ENCODE data around the gene KCNK3. TPM values are rescaled to one million over a fixed set of nuclear protein-coding genes. Genes with fewer than 3 reads are reported as not detected.

Gene KCNK3
- total RNA-seq, 1 experiment from 2014 or later: 0.09 TPM

DNA sequence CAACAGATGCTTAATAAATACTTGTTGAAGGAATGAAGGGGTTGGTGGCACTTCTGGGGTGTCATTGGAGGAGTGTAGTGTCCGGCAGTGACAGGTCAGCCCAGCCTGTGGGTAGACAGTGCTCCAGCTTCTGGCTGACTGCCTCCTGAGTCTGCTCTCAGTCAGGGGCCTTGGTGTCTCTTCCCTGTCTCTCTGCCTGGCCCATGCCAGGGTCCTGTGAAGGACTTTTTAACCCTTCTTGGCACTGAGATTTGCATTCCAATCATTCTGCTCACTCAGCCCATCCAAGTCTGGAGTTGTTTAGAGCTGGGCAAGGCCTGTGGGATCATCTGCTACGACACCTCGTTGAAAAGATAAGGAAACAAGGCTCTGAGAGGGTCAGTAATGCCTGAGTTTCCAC, 1.4 kb upstream of the KCNK3 start:
- Histone ChIP-seq H3K4me2 (ENCODE audit: insufficient read depth, insufficient read length, low read length) (no peak overlapping the region), H2BK120ac (ENCODE audit: low read depth, low read length, poor library complexity, severe bottlenecking) (no peak overlapping the region), H2BK12ac (ENCODE audit: insufficient read length, low read depth, low read length) (no peak overlapping the region), H2BK20ac (ENCODE audit: low read depth, low read length, poor library complexity, severe bottlenecking) (no peak overlapping the region), H3K9ac (ENCODE audit: extremely low read depth, insufficient read length, low read length) (no peak overlapping the region), H3K27me3 (ENCODE audit: insufficient read depth, low read length) (peaks cover 29% of the 10 kb centered on the region; the same call in 1 of the 2 replicates), H3K79me1 (ENCODE audit: insufficient read depth, low read depth, low read length, poor library complexity, severe bottlenecking) (no peaks in the 10 kb centered on the region), H3K9me3 (ENCODE audit: control insufficient read depth, low read depth, low read length) (no peaks in the 10 kb centered on the region), H4K91ac (ENCODE audit: insufficient read length, low read depth, low read length) (no peak overlapping the region), H3K27ac (ENCODE audit: insufficient read length, low read depth, low read length) (no peak overlapping the region), H4K20me1 (ENCODE audit: control insufficient read depth, insufficient read depth, insufficient read length) (no peaks in the 10 kb centered on the region), H3K23ac (ENCODE audit: insufficient read length, low read depth, low read length) (no peak overlapping the region), H2BK15ac (ENCODE audit: low read depth, low read length) (no peak overlapping the region), H3T11ph (ENCODE audit: low read length) (no peak overlapping the region), H2BK5ac (ENCODE audit: insufficient read length, low read length) (no peak overlapping the region), H4K5ac (ENCODE audit: insufficient read length, low read depth, low read length) (no peak overlapping the region), H3K79me2 (ENCODE audit: insufficient read depth, low read length) (no peaks in the 10 kb centered on the region), H3K23me2 (ENCODE audit: insufficient read length, low read depth, low read length, poor library complexity, severe bottlenecking) (peaks cover 8% of the 10 kb centered on the region), H3K4me1 (ENCODE audit: insufficient read depth, low read length) (no peaks in the 10 kb centered on the region), H2AFZ (ENCODE audit: low read length) (no peak overlapping the region), H3K18ac (ENCODE audit: insufficient read length, low read depth, low read length) (no peak overlapping the region), H2AK5ac (ENCODE audit: insufficient read length, low read length) (no peak overlapping the region), H4K8ac (replicated peaks; ENCODE audit: insufficient read length, low read depth, low read length) (no peak overlapping the region), H3K14ac (ENCODE audit: insufficient read depth, low read length) (no peak overlapping the region), H3K4ac (ENCODE audit: low read depth, low read length) (no peak overlapping the region), H3K56ac (ENCODE audit: insufficient read length, low read depth, low read length) (no peak overlapping the region)
- Mint-ChIP-seq H3K9me3 (peaks cover 0 to 3% of the 10 kb centered on the region in 2 experiments; a peak in 1 of 5 replicates), H3K4me3 (no peak overlapping the region), H3K36me3 (ENCODE audit: insufficient read depth in 1 of 3, low read depth in 3 of 3) (no peaks in the 10 kb centered on the region; a peak in 1 of 7 replicates), H3K27ac (no peak overlapping the region), H3K4me1 (peaks cover 31 to 32% of the 10 kb centered on the region in 2 experiments), H3K27me3 (ENCODE audit: low read depth) (peaks cover 93% of the 10 kb centered on the region)
- WGBS (ENCODE audit: extremely low coverage, insufficient read length, low lambda C conversion rate): no CpG with 5 or more reads among the region's 3 CpGs
- TF ChIP-seq, protein P1, sequence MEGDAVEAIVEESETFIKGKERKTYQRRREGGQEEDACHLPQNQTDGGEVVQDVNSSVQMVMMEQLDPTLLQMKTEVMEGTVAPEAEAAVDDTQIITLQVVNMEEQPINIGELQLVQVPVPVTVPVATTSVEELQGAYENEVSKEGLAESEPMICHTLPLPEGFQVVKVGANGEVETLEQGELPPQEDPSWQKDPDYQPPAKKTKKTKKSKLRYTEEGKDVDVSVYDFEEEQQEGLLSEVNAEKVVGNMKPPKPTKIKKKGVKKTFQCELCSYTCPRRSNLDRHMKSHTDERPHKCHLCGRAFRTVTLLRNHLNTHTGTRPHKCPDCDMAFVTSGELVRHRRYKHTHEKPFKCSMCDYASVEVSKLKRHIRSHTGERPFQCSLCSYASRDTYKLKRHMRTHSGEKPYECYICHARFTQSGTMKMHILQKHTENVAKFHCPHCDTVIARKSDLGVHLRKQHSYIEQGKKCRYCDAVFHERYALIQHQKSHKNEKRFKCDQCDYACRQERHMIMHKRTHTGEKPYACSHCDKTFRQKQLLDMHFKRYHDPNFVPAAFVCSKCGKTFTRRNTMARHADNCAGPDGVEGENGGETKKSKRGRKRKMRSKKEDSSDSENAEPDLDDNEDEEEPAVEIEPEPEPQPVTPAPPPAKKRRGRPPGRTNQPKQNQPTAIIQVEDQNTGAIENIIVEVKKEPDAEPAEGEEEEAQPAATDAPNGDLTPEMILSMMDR (conservative IDR thresholded peaks at IDR 0.05): no peak
- DNase-seq: no peak

Data from H9 (cell line).